Cerebellar cortex (tissue), 1 donor: ENCODE data around the gene JADE2.
"Not testable (repeated sequence)": the region's sequence is repeated elsewhere in the genome, so short reads cannot be mapped to it uniquely, and the experiment has no call there.

ENCODE experiments used
- DNase-seq: peaks from one replicate; pipeline ENCODE4 v3.0.0-alpha.2; 2015; ENCODE audit warnings: low spot score

Gene JADE2

DNA sequence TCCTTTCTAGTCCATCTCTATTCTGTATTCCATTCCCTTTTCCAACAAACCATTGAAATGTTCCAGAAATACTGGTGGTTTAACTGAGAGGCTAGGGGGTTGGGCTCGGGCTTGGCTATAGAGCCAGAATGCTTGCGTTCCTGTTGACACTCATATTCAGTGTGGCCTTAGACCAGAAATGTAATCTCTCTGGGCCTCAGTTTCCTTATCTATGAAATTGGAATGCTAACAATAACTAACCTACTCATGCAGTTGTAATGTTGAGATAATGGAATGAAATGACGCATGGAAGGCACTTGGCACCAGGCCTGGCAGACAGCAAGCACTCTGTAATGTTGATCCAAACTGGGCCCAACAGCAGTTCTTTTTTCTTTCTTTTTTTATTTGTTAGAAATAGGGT lies 26.8 kb downstream of the JADE2 start:
- DNase-seq = no peak

DNA sequence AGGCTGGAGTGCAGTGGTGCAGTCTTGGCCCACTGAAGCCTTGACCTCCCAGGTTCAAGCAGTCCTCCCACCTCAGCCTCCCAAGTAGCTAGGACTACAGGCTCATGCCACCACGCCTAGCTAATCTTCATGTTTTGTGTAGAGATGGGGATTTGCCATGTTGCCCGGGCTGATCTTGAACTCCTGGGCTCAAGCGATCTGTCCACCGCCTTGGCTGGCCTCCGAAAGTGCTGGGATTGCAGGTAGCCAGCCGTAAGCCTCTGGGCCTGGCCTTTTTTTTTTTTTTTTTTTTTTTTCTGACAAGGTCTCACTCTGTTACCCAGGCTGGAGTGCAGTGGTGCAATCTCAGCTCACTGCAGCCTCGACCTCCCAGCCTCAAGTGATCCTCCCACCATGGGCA lies 27.2 kb downstream of the JADE2 start:
- not testable (repeated sequence) for DNase-seq

DNA sequence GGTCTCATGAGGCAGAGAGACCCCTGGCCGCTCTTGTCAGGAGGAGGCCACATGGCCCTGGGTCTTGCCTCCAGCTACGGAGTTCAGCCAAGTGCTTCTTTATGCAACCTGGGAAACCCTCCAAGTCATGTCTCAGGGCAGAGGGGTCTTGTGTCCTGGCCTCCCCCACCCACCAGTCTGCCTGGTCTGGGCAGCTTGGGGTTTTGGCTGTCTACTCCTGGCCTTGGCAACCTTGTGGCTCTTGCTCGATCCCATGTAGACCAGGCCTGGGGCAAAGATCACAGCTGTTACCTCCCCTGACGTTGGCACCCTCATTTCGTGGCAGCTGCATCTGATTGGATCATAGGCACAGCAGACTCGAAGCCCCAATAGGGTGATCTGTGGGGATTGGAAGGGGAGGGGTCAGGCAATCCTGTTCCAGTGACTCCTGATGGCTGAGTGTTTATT lies 28.4 kb downstream of the JADE2 start:
- no peak for DNase-seq

DNA sequence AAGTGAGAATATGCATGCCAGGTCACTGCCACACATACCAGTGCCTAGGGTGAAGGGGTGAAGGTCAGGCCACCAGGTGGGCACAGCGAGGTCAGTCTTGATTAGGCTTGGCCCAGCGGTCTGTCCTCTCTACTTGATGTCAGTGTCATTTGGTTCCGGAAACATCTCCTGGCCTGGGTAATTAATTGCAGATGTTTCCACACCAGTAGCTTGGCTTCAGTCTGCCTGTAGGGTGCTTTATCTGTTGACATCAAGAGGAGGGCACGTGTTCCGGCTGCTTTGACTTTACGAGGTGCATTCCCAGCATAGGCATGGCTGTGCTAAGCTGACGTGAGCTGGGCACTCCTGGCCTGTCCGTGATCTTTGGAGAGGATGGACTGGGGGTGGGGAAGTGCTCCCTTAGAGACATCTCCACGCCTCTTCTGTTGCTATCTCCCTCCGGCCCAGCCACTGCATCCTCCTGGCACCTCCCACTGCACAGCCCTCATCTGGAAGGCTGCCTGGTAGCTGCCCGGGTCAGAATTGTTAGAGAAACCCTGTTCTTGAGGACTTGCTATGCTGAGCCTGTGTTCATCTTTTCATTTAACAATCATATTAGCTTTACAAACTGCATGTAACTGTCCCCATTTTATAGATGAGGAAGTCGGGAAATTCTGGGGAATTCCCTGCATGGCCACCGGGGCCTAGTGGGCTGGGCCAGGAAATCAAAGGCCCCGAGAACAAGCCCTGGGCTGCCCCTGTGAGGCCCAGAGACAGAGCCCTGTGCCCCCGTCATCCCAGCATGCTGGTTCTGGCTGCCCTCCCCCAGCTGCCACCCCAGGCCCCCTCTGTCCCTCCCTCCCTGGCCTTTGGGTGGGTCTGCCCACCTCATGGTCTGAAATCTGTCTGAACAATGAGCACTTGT lies 29.1 kb downstream of the JADE2 start:
- no peak for DNase-seq

DNA sequence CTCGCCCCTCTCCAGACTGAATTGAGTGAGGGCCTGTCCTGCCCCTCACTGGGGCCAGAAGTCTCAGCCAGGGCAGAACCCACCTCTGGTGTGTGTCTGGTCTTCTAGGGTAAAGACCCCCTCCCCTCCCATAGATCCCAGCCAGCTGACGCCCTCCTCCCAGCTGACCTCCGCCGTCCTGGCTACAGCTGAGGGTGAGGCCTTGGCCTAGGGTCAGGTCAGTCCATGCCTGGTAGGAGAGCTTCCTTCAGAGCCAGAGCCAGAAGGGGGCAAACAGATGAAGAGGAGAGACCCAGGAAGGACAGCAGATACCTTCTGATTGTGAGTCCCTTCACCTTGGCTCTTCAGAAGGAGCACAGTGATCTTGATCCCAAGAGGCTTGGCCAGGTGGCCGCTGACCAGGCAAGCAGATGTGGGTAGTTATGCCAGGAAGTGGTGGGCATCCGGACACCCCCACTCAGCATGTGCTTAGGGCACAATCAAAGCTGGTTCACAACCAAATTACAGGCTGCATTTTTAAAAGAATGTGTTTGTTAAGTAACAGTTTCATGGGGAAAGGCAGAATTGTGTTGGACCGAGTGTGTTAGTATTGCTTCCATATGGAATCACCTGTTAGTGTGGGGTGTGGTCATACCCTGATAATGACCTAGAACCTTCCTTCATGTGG lies 29.9 kb downstream of the JADE2 start:
- no peak for DNase-seq

DNA sequence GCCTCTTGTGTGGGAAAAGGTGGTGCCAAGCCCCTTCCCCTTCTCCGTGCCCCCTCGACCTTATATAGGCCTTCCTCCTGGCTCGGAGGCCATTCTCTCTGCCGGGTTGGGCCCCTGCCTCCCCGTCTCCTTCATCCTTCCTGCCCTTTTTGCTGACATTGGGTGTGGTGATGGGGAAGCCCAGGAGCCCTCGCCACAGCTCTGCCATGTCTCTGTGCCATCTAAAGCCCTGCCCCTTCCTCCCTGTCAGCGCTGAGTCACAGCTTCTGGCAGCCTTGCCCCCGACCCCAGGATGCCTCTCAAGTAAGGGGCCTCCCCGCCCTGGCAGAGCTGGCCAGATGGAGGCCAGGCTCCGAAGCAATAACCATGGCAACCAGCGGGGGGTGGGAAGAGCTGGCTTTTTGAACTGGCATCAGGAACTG lies 30.4 kb downstream of the JADE2 start:
- DNase-seq = peak; percentile 80

DNA sequence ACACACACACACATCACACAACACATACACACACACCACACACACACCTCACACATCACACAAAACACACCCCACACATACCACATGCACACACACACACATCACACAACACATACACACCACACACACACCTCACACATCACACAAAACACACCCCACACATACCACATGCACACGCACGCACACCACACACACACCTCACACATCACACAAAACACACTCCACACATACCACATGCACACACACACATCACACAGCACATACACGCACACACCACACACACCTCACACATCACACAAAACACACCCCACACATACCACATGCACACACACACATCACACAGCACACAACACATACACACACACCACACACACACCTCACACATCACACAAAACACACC lies 31.1 kb downstream of the JADE2 start:
- not testable (repeated sequence) for DNase-seq

DNA sequence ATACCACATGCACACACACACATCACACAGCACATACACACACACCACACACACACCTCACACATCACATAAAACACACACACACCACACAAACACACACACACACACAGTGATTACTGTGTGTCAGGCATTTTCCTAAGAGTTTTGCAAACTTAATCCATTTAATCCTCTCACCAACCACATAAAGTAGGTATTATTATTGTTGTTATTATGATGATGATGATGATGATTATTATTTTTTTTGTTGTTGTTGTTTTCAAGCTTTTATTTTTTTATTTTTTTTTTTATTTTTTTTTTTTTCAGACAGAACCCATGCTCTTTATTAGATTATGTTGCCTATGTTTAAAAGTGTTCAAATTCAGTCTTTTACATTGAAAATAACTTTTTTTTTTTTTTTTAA lies 31.5 kb downstream of the JADE2 start:
- DNase-seq = no peak

DNA sequence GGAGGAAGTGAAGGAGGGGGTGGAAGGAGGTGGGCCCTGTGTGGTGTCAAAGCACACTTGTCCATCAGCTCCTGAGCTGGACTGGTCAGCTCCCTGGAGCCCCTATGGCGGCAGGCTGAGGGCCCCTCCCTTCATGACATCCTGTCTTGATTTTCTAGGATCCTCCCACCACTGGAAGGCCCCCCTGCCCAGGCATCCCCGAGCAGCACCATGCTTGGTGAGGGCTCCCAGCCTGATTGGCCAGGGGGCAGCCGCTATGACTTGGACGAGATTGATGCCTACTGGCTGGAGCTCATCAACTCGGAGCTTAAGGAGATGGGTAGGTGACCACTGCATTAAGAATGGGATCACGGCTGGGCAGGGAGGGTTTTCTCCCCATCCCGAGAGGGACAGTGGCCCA lies 34.2 kb downstream of the JADE2 start:
- no peak for DNase-seq

DNA sequence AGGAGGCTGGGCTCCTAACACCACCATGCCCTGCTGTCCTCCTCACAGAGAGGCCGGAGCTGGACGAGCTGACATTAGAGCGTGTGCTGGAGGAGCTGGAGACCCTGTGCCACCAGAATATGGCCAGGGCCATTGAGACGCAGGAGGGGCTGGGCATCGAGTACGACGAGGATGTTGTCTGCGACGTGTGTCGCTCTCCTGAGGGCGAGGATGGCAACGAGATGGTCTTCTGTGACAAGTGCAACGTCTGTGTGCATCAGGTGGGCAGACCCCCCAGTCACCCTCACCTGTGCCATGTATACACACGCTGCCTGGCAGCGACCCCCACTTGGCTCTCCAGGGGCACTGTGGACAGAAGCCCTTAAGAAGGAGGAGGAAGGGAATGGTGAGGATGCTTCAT lies 35.2 kb downstream of the JADE2 start:
- DNase-seq = no peak

DNA sequence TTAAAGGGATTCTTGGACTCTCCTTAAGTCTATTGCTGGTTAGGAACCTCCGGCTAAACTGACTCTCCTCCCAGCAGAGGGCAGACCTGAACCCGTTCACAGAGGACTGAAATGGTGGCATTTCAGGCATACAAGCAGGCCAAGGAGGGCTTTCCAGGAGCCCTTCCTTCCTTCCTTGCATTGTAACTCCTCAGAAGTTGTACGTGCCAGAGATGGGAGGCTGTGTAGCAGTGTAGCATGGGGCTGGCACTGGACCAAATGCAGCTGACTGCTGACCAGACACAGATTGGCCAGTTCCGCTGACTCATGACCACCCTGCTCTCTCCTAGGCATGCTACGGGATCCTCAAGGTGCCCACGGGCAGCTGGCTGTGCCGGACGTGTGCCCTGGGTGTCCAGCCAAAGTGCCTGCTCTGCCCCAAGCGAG lies 36.4 kb downstream of the JADE2 start:
- peak; percentile 45 for DNase-seq

DNA sequence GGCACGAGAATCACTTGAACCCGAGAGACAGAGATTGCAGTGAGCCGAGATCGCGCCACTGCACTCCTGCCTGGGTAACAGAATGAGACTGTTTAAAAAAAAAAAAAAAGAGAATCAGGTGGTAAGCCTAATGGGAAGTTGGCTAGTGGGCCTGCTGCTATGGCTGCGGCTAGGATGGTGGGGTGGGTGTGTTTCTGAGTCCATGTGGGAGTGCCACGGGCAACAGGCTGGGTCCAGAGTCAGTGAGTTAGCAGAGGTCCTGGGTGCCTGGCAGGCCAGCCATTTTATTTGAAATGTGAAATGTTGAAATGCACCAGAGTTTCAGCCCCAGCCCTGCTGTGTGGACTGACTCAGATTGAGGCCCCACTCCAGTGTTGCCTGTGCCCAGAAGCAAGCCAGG lies 37.8 kb downstream of the JADE2 start:
- DNase-seq = no peak

DNA sequence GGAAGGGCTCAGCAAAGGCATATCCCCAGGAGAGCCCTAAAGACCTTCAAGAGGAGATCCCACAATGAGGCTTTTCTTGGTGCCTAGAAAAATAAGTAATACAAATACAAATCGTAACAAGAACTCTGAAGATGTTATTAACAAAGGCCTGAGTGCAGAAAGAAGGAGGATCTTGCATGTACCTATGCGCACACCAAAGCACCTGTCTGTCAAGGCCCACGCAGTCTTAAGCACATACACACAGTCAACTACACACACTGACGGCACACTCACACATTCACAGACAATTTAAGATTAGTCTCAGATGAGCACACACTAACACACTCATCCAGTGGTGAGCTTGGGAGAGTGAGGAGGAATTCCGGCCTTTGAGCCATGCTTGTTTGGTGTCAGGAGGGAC lies 38.5 kb downstream of the JADE2 start:
- DNase-seq = no peak

DNA sequence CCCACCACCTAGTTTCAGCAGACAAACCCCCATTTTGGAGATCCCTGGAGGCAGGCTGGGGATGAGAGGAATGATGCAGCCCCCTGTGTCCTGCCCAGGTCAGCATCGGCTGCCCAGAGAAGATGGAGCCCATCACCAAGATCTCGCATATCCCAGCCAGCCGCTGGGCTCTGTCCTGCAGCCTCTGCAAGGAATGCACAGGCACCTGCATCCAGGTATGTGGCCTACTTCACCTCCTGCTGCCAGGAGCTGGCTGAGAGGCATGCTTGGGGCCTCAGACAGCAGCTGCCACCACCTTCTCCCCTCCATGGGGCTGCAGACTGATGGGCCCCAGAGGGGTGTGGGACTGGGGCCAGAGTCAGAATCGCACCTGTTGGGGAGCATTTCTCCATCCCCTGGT lies 38.9 kb downstream of the JADE2 start:
- no peak for DNase-seq

DNA sequence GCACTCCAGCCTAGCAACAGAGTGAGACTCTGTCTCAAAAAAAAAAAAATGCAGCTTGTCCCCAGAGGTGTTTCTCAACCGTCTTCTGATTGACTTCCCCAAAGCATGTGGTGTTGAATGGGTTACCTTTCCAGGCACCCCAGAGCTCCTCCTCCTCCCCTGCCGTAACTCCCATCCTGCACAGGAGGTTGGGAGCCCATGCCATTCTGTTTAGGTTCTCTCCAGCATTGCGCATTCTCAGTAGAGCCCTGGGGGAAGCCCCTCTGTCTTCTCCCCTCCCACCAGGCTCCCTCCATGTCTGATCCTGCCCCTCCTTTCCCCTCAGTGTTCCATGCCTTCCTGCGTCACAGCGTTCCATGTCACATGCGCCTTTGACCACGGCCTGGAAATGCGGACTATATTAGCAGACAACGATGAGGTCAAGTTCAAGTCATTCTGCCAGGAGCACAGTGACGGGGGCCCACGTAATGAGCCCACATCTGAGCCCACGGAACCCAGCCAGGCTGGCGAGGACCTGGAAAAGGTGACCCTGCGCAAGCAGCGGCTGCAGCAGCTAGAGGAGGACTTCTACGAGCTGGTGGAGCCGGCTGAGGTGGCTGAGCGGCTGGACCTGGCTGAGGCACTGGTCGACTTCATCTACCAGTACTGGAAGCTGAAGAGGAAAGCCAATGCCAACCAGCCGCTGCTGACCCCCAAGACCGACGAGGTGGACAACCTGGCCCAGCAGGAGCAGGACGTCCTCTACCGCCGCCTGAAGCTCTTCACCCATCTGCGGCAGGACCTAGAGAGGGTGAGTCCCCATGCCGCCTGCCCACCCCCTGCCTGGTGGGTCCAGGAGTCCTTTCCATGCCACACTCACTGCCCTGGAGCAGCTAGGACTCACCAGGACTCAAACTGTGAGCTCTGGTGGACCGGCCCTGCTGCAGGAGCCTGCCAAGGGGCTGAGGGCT lies 40.6 kb downstream of the JADE2 start:
- DNase-seq = no peak

DNA sequence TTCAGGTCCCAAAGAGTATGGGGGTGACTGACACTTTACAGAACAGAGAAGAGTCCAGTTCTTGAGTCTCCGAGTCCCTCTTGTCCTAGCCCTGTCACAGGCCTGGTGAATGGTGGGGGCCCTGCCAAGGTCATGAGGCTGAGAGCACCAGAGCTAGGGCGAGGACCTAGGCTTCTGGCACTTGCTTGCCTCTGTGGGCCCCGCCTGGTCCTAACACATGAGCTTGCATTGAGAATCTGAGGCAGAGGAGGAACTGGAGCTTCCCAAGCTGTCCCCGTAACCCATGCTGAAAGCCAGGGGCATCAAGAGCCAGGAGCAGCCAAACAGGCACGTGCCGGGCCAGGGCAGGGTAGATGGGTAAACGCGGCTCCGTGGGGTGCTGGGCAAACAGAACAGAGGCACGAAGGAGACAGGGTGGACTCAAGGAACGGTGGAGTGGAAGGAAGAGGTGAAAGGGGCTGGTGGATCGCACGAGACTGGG lies 41.3 kb downstream of the JADE2 start:
- no peak for DNase-seq

DNA sequence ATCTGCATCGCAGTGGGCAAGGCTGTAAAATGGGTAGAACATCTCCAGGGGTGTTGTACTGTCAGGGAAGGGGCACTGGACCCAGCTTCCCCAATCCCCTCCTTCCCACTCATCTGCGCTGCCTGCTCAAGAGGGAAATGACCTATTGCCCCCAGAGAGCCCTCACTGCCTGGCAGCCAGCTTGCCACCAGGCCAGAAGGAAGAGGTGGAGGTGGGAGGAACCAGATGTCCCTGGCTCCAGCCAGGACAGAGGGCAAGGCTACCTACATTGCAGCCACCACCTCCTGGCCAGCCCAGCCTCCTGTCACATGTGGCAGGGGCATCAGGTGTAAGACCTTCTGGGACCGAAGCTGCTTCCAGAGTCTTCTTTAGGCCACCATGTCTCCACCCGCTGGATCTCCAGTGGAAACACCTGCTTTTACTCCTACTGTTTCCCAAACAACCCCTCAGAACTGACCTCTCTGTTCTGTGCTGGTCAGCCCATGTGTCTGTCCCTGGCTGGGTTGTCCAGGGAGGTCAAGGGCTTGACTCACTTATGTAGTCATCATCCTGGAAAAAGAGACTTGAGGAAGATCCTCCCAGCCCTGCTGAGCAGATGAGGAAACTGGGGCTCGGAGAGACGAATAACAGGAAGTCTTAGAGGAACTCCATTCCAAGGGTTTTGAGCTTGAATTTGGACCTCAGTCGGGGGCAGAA lies 42.3 kb downstream of the JADE2 start:
- no peak for DNase-seq

DNA sequence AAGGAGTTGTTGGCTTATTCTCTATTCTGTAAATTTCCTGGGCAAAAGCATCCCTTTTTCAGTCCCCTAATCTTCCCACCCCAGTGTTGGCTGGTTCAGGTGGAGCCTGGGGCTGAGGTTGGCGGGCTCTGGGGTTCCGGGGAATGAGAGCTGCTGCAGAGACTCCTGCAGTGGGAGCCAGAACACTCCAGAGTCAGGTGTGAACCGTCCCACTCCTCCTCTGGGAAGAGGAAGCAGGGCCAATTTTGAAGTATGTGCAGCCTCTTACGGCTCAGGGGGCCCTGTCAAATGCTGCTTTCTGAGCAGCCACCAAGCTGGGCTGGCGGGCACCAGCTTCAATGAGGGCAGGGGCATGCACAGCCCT lies 42.8 kb downstream of the JADE2 start:
- peak; percentile 22 for DNase-seq

DNA sequence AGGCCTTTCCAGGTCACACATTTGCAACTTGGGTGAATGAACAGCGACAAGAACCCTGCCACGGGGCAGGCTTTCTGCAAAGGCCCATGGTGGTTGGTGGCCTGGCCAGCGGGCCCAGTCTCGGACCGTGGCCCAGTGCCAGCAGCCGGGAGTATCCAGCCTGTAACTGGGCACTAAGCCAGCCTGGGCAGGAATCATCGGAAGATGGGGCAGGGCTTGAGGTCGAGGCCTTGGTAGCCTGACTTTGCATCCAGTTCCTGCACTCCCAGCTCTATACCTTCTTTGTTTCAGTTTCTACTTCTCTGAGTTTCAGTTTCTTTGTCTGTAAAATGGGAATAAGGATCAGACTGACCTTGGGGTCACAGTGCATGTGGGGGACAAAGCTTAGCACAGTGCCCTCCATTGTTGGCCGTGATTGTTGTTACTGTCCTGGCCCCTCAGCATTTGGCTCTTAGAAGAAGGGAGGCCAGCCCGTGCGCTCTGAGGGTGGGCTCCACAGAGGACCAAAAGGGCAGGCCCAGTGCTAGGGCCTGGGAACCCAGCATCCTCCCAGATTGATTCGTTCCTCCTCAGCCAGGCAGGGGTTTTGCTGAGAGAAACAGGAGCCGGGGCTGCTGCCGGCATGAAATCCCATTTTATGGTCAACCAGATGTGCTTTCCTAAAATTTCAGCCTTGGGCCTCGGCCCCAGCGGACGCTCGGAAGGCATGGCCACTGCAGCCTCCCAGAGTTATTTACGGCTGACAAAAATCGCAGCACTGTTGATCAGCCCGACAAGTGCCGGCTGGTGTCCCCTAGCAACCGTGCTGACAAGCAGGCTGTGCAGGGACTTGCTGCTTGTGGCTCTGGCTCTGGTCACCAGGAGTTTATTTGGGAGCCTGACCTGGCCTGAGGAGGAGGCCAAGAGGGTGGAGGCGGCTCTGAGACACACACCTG lies 43.6 kb downstream of the JADE2 start:
- peak; percentile 62 for DNase-seq

DNA sequence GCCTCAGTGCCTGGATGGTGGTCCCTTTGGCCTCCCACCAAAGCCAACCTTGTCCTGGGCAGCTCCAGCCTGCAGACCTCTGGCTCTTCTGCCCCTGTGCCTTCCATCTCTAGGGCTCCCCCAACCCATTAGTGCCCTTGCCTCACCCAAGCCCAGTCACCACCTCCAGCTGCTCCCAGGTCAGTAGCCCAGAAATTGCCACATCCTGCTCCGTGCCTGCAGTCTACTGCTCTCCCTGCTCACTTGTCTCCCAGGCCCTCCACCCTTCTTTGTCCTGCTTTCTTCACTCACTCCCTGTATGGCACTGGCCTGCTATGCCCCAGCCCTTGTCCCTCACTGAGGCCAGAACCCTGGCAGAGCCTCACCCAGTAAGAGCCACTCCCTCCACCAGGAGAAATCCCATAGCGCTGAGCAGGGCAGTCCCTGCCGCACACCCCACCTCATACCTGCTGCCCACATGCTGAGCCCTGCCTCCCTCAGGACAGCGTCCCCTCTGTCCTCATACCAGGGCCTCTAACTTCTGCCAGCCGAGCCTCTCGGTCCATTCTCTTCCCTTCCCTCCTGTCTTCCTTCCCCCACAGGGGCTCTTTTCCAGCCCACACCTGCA lies 44.4 kb downstream of the JADE2 start:
- no peak for DNase-seq
